ENCODE measurements around the gene XKR3. TPM values are rescaled to one million over a fixed set of nuclear protein-coding genes. Genes with fewer than 3 reads are reported as not detected.

The XKR3 gene
- polyA plus RNA-seq, 3 donors: 0.07 TPM; not detected in 2

DNA sequence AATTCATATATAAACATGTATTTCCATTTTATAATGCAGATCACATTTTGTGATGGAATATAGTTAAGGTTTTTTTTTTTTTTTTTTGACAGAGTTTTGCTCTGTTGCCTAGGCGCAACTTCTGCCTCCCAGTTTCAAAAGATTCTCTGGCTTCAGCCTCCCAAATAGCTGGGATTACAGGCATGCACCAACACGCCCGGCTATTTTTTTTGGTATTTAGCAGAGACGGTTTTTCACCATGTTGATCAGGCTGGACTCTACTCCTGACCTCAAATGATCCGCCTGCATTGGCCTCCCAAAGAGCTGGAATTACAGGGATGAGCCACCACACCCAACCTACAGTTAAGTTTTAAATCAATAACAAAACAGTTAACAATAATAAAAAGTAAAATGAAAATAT lies 18.8 kb downstream of the XKR3 start:
- intact Hi-C loops (cut with micrococcal nuclease): no loop called here
- no peaks in the 10 kb centered on the region for H3K9me3 ChIP-seq (replicated peaks in 1 of 2; ENCODE audit: control insufficient read depth in 1 of 2, insufficient read depth in 1 of 2, low read length in 2 of 2)
- H4K20me1 ChIP-seq (ENCODE audit: insufficient read depth, low read length): no peaks in the 10 kb centered on the region
- no peak for TF ChIP-seq CTCF (IDR thresholded peaks at IDR 0.05)
- no peaks in the 10 kb centered on the region for H3K4me1 ChIP-seq (ENCODE audit: control insufficient read depth in 1 of 2, insufficient read depth in 2 of 2, low read length in 2 of 2)
- no peak overlapping the region for H3K4me3 ChIP-seq (replicated peaks in 1 of 3; ENCODE audit: low read depth in 2 of 3, low read length in 3 of 3)
- no peaks in the 10 kb centered on the region for H3K36me3 ChIP-seq (replicated peaks in 1 of 2; ENCODE audit: control insufficient read depth in 1 of 2, insufficient read depth in 2 of 2, low read length in 2 of 2)
- no peak overlapping the region for H2AFZ ChIP-seq (ENCODE audit: insufficient read depth, low read depth, low read length, poor library complexity, severe bottlenecking)
- H3K79me2 ChIP-seq (ENCODE audit: insufficient read depth, low read length): no peaks in the 10 kb centered on the region
- H3K27me3 ChIP-seq (ENCODE audit: control insufficient read depth in 2 of 2, insufficient read depth in 2 of 2, low read length in 2 of 2): no peaks in the 10 kb centered on the region
- H3K27ac Mint-ChIP-seq: no peak overlapping the region
- peaks cover 0 to 2% (median 1%) of the 10 kb centered on the region in 3 donors for H3K27me3 Mint-ChIP-seq (ENCODE audit: low read depth in 3 of 3)
- DNase-seq: no peak
- H3K27ac ChIP-seq (ENCODE audit: low read depth in 1 of 2, low read length in 2 of 2): no peak overlapping the region
- H3K4me3 Mint-ChIP-seq: no peak overlapping the region
- peaks cover 4% of the 10 kb centered on the region for H3K4me1 Mint-ChIP-seq
- no peak overlapping the region for H3K9ac ChIP-seq (ENCODE audit: insufficient read depth, low read length, poor library complexity, severe bottlenecking)
- peaks cover 0 to 1% (median 0%) of the 10 kb centered on the region in 7 donors for H3K9me3 Mint-ChIP-seq
- WGBS (ENCODE audit: insufficient coverage): 100% methylated on average over 3 of the region's 5 CpGs
- H3K4me2 ChIP-seq (replicated peaks; ENCODE audit: extremely low read depth, low read length, poor library complexity, severe bottlenecking): no peak overlapping the region
- H3K36me3 Mint-ChIP-seq: no peaks in the 10 kb centered on the region

DNA sequence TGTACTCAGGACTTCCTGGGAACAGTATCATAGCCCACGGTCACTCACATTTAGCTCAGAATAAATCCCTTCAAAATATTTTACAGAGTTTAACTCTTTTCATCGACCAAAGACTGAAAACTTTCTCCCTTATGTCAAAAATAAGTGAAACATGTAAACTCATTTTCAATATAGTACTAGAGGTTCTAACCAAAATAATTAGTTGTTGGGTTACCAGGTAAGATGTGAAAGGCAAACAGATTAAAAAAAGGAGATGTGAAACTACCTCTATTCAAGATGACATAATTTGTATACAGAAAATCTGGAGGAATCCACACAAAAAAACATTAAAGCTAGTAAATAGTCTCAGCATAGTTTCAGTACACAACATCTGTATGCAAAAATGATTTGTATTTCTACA lies 20.3 kb downstream of the XKR3 start:
- intact Hi-C loops (cut with micrococcal nuclease): no loop called here
- 60% methylated on average over 1 of the region's 2 CpGs for WGBS (ENCODE audit: insufficient coverage)

More for the DNA sequence above, 20.3 kb downstream of the XKR3 start:
- H3K4me1 ChIP-seq (ENCODE audit: control insufficient read depth in 1 of 2, insufficient read depth in 2 of 2, low read length in 2 of 2): no peaks in the 10 kb centered on the region
- H3K4me3 Mint-ChIP-seq: no peak overlapping the region
- H3K9ac ChIP-seq (ENCODE audit: insufficient read depth, low read length, poor library complexity, severe bottlenecking): no peak overlapping the region
- no peak for TF ChIP-seq CTCF (IDR thresholded peaks at IDR 0.05)
- H3K36me3 Mint-ChIP-seq: no peaks in the 10 kb centered on the region
- H3K9me3 ChIP-seq (replicated peaks in 1 of 2; ENCODE audit: control insufficient read depth in 1 of 2, insufficient read depth in 1 of 2, low read length in 2 of 2): no peaks in the 10 kb centered on the region
- H3K27ac Mint-ChIP-seq: no peak overlapping the region
- H3K4me1 Mint-ChIP-seq: peaks cover 1% of the 10 kb centered on the region
- no peak for DNase-seq
- H3K27ac ChIP-seq (ENCODE audit: low read depth in 1 of 2, low read length in 2 of 2): no peak overlapping the region
- H4K20me1 ChIP-seq (ENCODE audit: insufficient read depth, low read length): no peaks in the 10 kb centered on the region
- no peaks in the 10 kb centered on the region for H3K27me3 ChIP-seq (ENCODE audit: control insufficient read depth in 2 of 2, insufficient read depth in 2 of 2, low read length in 2 of 2)
- no peaks in the 10 kb centered on the region for H3K79me2 ChIP-seq (ENCODE audit: insufficient read depth, low read length)
- H2AFZ ChIP-seq (ENCODE audit: insufficient read depth, low read depth, low read length, poor library complexity, severe bottlenecking): no peak overlapping the region
- H3K36me3 ChIP-seq (replicated peaks in 1 of 2; ENCODE audit: control insufficient read depth in 1 of 2, insufficient read depth in 2 of 2, low read length in 2 of 2): no peaks in the 10 kb centered on the region
- peaks cover 0 to 1% (median 0%) of the 10 kb centered on the region in 7 donors for H3K9me3 Mint-ChIP-seq
- no peak overlapping the region for H3K4me2 ChIP-seq (replicated peaks; ENCODE audit: extremely low read depth, low read length, poor library complexity, severe bottlenecking)
- peaks cover 0 to 2% (median 1%) of the 10 kb centered on the region in 3 donors for H3K27me3 Mint-ChIP-seq (ENCODE audit: low read depth in 3 of 3)
- no peak overlapping the region for H3K4me3 ChIP-seq (replicated peaks in 1 of 3; ENCODE audit: low read depth in 2 of 3, low read length in 3 of 3)
